Esophagus squamous epithelium (tissue), 5 donors: ENCODE results near the gene PRMT5. TPM values are rescaled to one million over a fixed set of nuclear protein-coding genes. Genes with fewer than 3 reads are reported as not detected.

Experiments used
- DNase-seq: peaks from one replicate; lab custom pipeline; 2025; lab: John Stamatoyannopoulos, UW
- H3K27ac ChIP-seq, 4 donors: fragments of 200-600 bp; sonication (generic); one replicate each; pipeline ENCODE4 v1.5.1; 2016 to 2019; ENCODE audit warnings: mild to moderate bottlenecking in 1 of 4
- H3K27me3 ChIP-seq, 4 donors: fragments of 200-600 bp; sonication (generic); 1 replicate in 3 of 4; 2 replicates in 1 of 4; pipeline versions ENCODE4 v1.5.1 to v1.6.0; 2017 to 2021; ENCODE audit warnings: antibody characterized with exemption in 1 of 4
- H3K36me3 ChIP-seq, 3 donors: fragments of 200-600 bp; sonication (generic); one replicate each; pipeline ENCODE4 v1.5.1; 2016 to 2019
- H3K4me1 ChIP-seq, 3 donors: fragments of 200-600 bp; sonication (generic); one replicate each; pipeline ENCODE4 v1.5.1; 2017 to 2019
- H3K4me3 ChIP-seq, 4 donors: fragments of 200-600 bp; sonication (generic); 1 replicate in 3 of 4; 2 replicates in 1 of 4; pipeline ENCODE4 v1.5.1; 2016 to 2019; ENCODE audit warnings: mild to moderate bottlenecking in 2 of 4, moderate library complexity in 1 of 4
- H3K9me3 ChIP-seq, 3 donors: fragments of 200-600 bp; sonication (generic); one replicate each; pipeline ENCODE4 v1.5.1; 2016 to 2019
- CTCF ChIP-seq, 6 experiments: fragments of 450-650 bp in 4 of 6; fragments of 200-600 bp in 2 of 6; sonication (generic) in 2 of 6; IDR thresholded peaks; one replicate each; pipeline ENCODE4 v1.5.1; 2016 to 2019; ENCODE audit warnings: antibody characterized with exemption in 6 of 6, mild to moderate bottlenecking in 4 of 6, moderate library complexity in 4 of 6
- POLR2A ChIP-seq, 4 donors: fragments of 450-650 bp; IDR thresholded peaks; one replicate each; pipeline ENCODE4 v1.6.1; 2017; ENCODE audit warnings: antibody characterized with exemption in 4 of 4, mild to moderate bottlenecking in 4 of 4, moderate library complexity in 3 of 4
- WGBS, 2 donors: methylation state at CpG; one replicate each; pipeline ENCODE4 v1.1.5; 2018; 5-methylcytosine and 5-hydroxymethylcytosine counted together
- intact Hi-C: fragments of 100-400 bp; cut with DNase I; formaldehyde crosslinking; loops from one replicate; pipeline ENCODE4 v1.15.0; 2022
- total RNA-seq, 4 donors: library from RNA; depleted of rRNA; stranded (reverse); fragments of >200 nt; gene quantifications; one replicate each; pipeline ENCODE4 v1.1.0, GENCODE V29; 2016
- donor health status: DM: yes; HTN: yes; CAD: no.

Gene PRMT5
- total RNA-seq, 4 donors from 2014 or later = 36.5 to 75.0 (median 66.1) TPM

- WGBS, 2 donors = 62 to 85% methylated on average over 3 of the region's 3 CpGs
- no peaks in the 10 kb centered on the region for H3K9me3 ChIP-seq
- intact Hi-C loops = no loop called here
Measured at GRCh38 chr14:22896760-22897159, 32.4 kb downstream of the PRMT5 start.

GRCh38 chr14:22896356-22896755 is 32.8 kb downstream of the PRMT5 start:
- no peaks in the 10 kb centered on the region for H3K9me3 ChIP-seq
- H3K27me3 ChIP-seq = no peaks in the 10 kb centered on the region
- H3K27ac ChIP-seq = no peak overlapping the region
- peaks cover 0 to 21% (median 0%) of the 10 kb centered on the region in 3 donors for H3K4me1 ChIP-seq
- peaks cover 7 to 23% (median 9%) of the 10 kb centered on the region in 3 donors for H3K36me3 ChIP-seq
- no peak for DNase-seq
- intact Hi-C loops = no loop called here
- H3K4me3 ChIP-seq = no peak overlapping the region
- WGBS, 2 donors = 43 to 47% methylated on average over 5 of the region's 5 CpGs
- no peak for TF ChIP-seq CTCF (IDR thresholded peaks at IDR 0.05)
- TF ChIP-seq POLR2A (IDR thresholded peaks at IDR 0.05) = no peak

More at GRCh38 chr14:22896760-22897159, 32.4 kb downstream of the PRMT5 start:
- no peak for TF ChIP-seq CTCF (IDR thresholded peaks at IDR 0.05)
- no peak for TF ChIP-seq POLR2A (IDR thresholded peaks at IDR 0.05)
- Histone ChIP-seq H3K27me3 (no peaks in the 10 kb centered on the region), H3K27ac (no peak overlapping the region), H3K4me1 (peaks cover 0 to 21% (median 0%) of the 10 kb centered on the region in 3 donors), H3K4me3 (no peak overlapping the region), H3K36me3 (peaks cover 11 to 27% (median 13%) of the 10 kb centered on the region in 3 donors)
- no peak for DNase-seq

DNA sequence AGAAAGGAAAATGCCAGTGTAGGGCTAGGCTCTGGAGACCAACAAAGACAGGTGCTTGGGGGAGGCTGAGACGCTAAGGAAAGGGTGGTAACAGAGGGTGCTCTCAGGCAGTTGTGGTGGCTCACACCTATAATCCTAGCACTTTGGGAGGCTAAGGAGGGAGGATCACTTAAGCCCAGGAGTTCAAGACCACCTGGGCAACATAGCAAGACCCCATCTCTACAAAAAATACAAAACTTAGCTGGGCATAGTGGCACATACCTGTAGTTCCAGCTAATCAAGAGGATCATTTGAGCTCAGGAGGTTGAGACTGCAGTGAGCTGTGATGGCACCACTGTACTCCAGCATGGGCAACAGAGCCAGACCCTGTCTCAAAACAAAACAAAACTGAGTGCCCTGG is 33.8 kb downstream of the PRMT5 start:
- Histone ChIP-seq H3K4me1 (peaks cover 0 to 22% (median 0%) of the 10 kb centered on the region in 3 donors), H3K4me3 (no peak overlapping the region), H3K27me3 (no peaks in the 10 kb centered on the region), H3K27ac (no peak overlapping the region), H3K36me3 (peaks cover 0 to 14% (median 0%) of the 10 kb centered on the region in 3 donors), H3K9me3 (no peaks in the 10 kb centered on the region)
- 92 to 93% methylated on average over 1 of the region's 1 CpG for WGBS, 2 donors
- no peak for TF ChIP-seq POLR2A (IDR thresholded peaks at IDR 0.05)
- TF ChIP-seq CTCF (IDR thresholded peaks at IDR 0.05) = no peak
- no peak for DNase-seq
- intact Hi-C loops = no loop called here

- Histone ChIP-seq H3K4me3 (no peak overlapping the region), H3K27ac (no peak overlapping the region), H3K9me3 (no peaks in the 10 kb centered on the region), H3K36me3 (no peaks in the 10 kb centered on the region), H3K27me3 (no peaks in the 10 kb centered on the region), H3K4me1 (peaks cover 0 to 26% (median 7%) of the 10 kb centered on the region in 3 donors)
- WGBS, 2 donors = 84 to 89% methylated on average over 3 to 4 of the region's 4 CpGs
- intact Hi-C loops = no loop called here
- DNase-seq = no peak
- TF ChIP-seq POLR2A (IDR thresholded peaks at IDR 0.05) = no peak
- no peak for TF ChIP-seq CTCF (IDR thresholded peaks at IDR 0.05)
Measured at GRCh38 chr14:22893706-22894105, 35.5 kb downstream of the PRMT5 start.

- H3K4me1 ChIP-seq = peaks cover 10 to 32% (median 16%) of the 10 kb centered on the region in 3 donors
- no peaks in the 10 kb centered on the region for H3K27me3 ChIP-seq
- 80 to 88% methylated on average over 3 to 4 of the region's 7 CpGs for WGBS, 2 donors
- H3K4me3 ChIP-seq = no peak overlapping the region
- no peaks in the 10 kb centered on the region for H3K36me3 ChIP-seq
- DNase-seq = no peak
- no peak for TF ChIP-seq POLR2A (IDR thresholded peaks at IDR 0.05)
- TF ChIP-seq CTCF (IDR thresholded peaks at IDR 0.05) = no peak
- no peaks in the 10 kb centered on the region for H3K9me3 ChIP-seq
- no peak overlapping the region for H3K27ac ChIP-seq
- intact Hi-C loops = no loop called here
Measured at GRCh38 chr14:22892488-22892887, 36.7 kb downstream of the PRMT5 start.
